Activated naive CD8-positive, alpha-beta T cell treated with anti-CD3 and anti-CD28 coated beads, Interleukin-2, amount 50 U/mL, for 24 hours (primary cell): ENCODE data around the gene SPAG7.

ENCODE experiments used
- ATAC-seq: fragments of 150-1000 bp; cut with Tn5 transposase; one replicate; pipeline ENCODE4 v1.10.0; 2021
- DNase-seq: peaks from one replicate; pipeline ENCODE4 v3.0.0; 2021
- H3K27ac Mint-ChIP-seq: one replicate; pipeline ENCODE4 v1.8.0; 2021; ENCODE audit warnings: mild to moderate bottlenecking, mixed read lengths
- H3K27me3 Mint-ChIP-seq: one replicate; pipeline ENCODE4 v1.8.0; 2021; ENCODE audit warnings: mixed read lengths
- H3K36me3 Mint-ChIP-seq: one replicate; pipeline ENCODE4 v1.8.0; 2021; ENCODE audit warnings: low read depth, mixed read lengths
- H3K4me1 Mint-ChIP-seq: one replicate; pipeline ENCODE4 v1.8.0; 2021; ENCODE audit warnings: mixed read lengths
- H3K4me3 Mint-ChIP-seq: one replicate; pipeline ENCODE4 v1.8.0; 2021; ENCODE audit warnings: mild to moderate bottlenecking, moderate library complexity, mixed read lengths
- H3K9me3 Mint-ChIP-seq: one replicate; pipeline ENCODE4 v1.8.0; 2021; ENCODE audit warnings: mixed read lengths

The SPAG7 gene

GRCh38 chr17:4986951-4987766 is 19.5 kb upstream of the SPAG7 start, which contains the start of gene CAMTA2:
TSS of gene CAMTA2 (minus strand) at chr17:4987675. CDS start at chr17:4986222, 1,453 bp downstream.
- H3K4me3 Mint-ChIP-seq: peak within 1 kb of the TSS; percentile 90
- no peaks in the 10 kb centered on the region for H3K27me3 Mint-ChIP-seq
- no peaks in the 10 kb centered on the region for H3K9me3 Mint-ChIP-seq
- ATAC-seq: peak; percentile 92
- H3K4me1 Mint-ChIP-seq: peaks cover 32% of the 10 kb centered on the region
- peaks cover 19% of the 10 kb centered on the region for H3K36me3 Mint-ChIP-seq
- peak; percentile 94 for DNase-seq
- H3K27ac Mint-ChIP-seq: peak within 1 kb of the TSS; percentile 88

GRCh38 chr17:4986403-4986802 is 18.8 kb upstream of the SPAG7 start:
- Mint-ChIP-seq H3K4me1 (peaks cover 36% of the 10 kb centered on the region), H3K36me3 (peaks cover 16% of the 10 kb centered on the region), H3K27me3 (no peaks in the 10 kb centered on the region), H3K4me3 (peak overlapping the region; percentile 90), H3K27ac (peak overlapping the region; percentile 88), H3K9me3 (no peaks in the 10 kb centered on the region)
- DNase-seq (no peak), ATAC-seq (no peak)

GRCh38 chr17:4982305-4982704 is 14.7 kb upstream of the SPAG7 start:
- Mint-ChIP-seq H3K27ac (peak overlapping the region; percentile 58), H3K27me3 (no peaks in the 10 kb centered on the region), H3K4me3 (no peak overlapping the region), H3K9me3 (no peaks in the 10 kb centered on the region), H3K36me3 (peaks cover 21% of the 10 kb centered on the region), H3K4me1 (peaks cover 24% of the 10 kb centered on the region)
- ATAC-seq (no peak), DNase-seq (no peak)

GRCh38 chr17:4980644-4981216 is 13.1 kb upstream of the SPAG7 start:
- H3K36me3 Mint-ChIP-seq: peaks cover 23% of the 10 kb centered on the region
- no peaks in the 10 kb centered on the region for H3K9me3 Mint-ChIP-seq
- peak overlapping the region; percentile 12 for H3K27ac Mint-ChIP-seq
- H3K4me3 Mint-ChIP-seq: no peak overlapping the region
- peaks cover 16% of the 10 kb centered on the region for H3K4me1 Mint-ChIP-seq
- H3K27me3 Mint-ChIP-seq: no peaks in the 10 kb centered on the region
- peak; percentile 48 for DNase-seq
- ATAC-seq: peak; percentile 60

GRCh38 chr17:4978726-4979125 is 11.1 kb upstream of the SPAG7 start:
- no peaks in the 10 kb centered on the region for H3K27me3 Mint-ChIP-seq
- DNase-seq (no peak), ATAC-seq (no peak)
- peaks cover 19% of the 10 kb centered on the region for H3K4me1 Mint-ChIP-seq
- H3K9me3 Mint-ChIP-seq: no peaks in the 10 kb centered on the region
- peak overlapping the region; percentile 22 for H3K27ac Mint-ChIP-seq
- H3K36me3 Mint-ChIP-seq: peaks cover 33% of the 10 kb centered on the region
- H3K4me3 Mint-ChIP-seq: no peak overlapping the region

- H3K27me3 Mint-ChIP-seq: peaks cover 3% of the 10 kb centered on the region
- DNase-seq (no peak), ATAC-seq (no peak)
- H3K27ac Mint-ChIP-seq: peak overlapping the region; percentile 62
- H3K4me1 Mint-ChIP-seq: peaks cover 27% of the 10 kb centered on the region
- no peak overlapping the region for H3K4me3 Mint-ChIP-seq
- H3K9me3 Mint-ChIP-seq: no peaks in the 10 kb centered on the region
- peaks cover 51% of the 10 kb centered on the region for H3K36me3 Mint-ChIP-seq
Observed at GRCh38 chr17:4974115-4974670, 6.6 kb upstream of the SPAG7 start.

- no peak for ATAC-seq
- peak overlapping the region; percentile 62 for H3K27ac Mint-ChIP-seq
- no peaks in the 10 kb centered on the region for H3K9me3 Mint-ChIP-seq
- no peak for DNase-seq
- peaks cover 34% of the 10 kb centered on the region for H3K4me1 Mint-ChIP-seq
- no peak overlapping the region for H3K4me3 Mint-ChIP-seq
- H3K27me3 Mint-ChIP-seq: peaks cover 4% of the 10 kb centered on the region
- H3K36me3 Mint-ChIP-seq: peaks cover 51% of the 10 kb centered on the region
Observed at GRCh38 chr17:4973256-4974114, 5.9 kb upstream of the SPAG7 start.

- H3K27me3 Mint-ChIP-seq: peaks cover 4% of the 10 kb centered on the region
- peaks cover 34% of the 10 kb centered on the region for H3K4me1 Mint-ChIP-seq
- H3K36me3 Mint-ChIP-seq: peaks cover 50% of the 10 kb centered on the region
- no peaks in the 10 kb centered on the region for H3K9me3 Mint-ChIP-seq
- no peak overlapping the region for H3K4me3 Mint-ChIP-seq
- ATAC-seq (no peak), DNase-seq (no peak)
- H3K27ac Mint-ChIP-seq: peak overlapping the region; percentile 53
Observed at GRCh38 chr17:4972752-4973151, 5.1 kb upstream of the SPAG7 start.

GRCh38 chr17:4972322-4972721 is 4.7 kb upstream of the SPAG7 start:
- no peak for ATAC-seq
- H3K4me3 Mint-ChIP-seq: no peak overlapping the region
- peaks cover 34% of the 10 kb centered on the region for H3K4me1 Mint-ChIP-seq
- peaks cover 48% of the 10 kb centered on the region for H3K36me3 Mint-ChIP-seq
- DNase-seq: no peak
- no peaks in the 10 kb centered on the region for H3K9me3 Mint-ChIP-seq
- peaks cover 4% of the 10 kb centered on the region for H3K27me3 Mint-ChIP-seq
- peak overlapping the region; percentile 53 for H3K27ac Mint-ChIP-seq

GRCh38 chr17:4971826-4972225 is 4.2 kb upstream of the SPAG7 start:
- peak overlapping the region; percentile 35 for H3K27ac Mint-ChIP-seq
- DNase-seq: no peak
- H3K9me3 Mint-ChIP-seq: no peaks in the 10 kb centered on the region
- no peak overlapping the region for H3K4me3 Mint-ChIP-seq
- H3K4me1 Mint-ChIP-seq: peaks cover 34% of the 10 kb centered on the region
- H3K36me3 Mint-ChIP-seq: peaks cover 47% of the 10 kb centered on the region
- ATAC-seq: no peak
- H3K27me3 Mint-ChIP-seq: peaks cover 4% of the 10 kb centered on the region

- ATAC-seq (no peak), DNase-seq (no peak)
- Mint-ChIP-seq H3K4me3 (no peak overlapping the region), H3K27ac (no peak overlapping the region), H3K4me1 (peaks cover 41% of the 10 kb centered on the region), H3K36me3 (peaks cover 50% of the 10 kb centered on the region), H3K27me3 (peaks cover 4% of the 10 kb centered on the region), H3K9me3 (no peaks in the 10 kb centered on the region)
Observed at GRCh38 chr17:4970273-4970672, 2.7 kb upstream of the SPAG7 start.

- no peaks in the 10 kb centered on the region for H3K9me3 Mint-ChIP-seq
- peaks cover 47% of the 10 kb centered on the region for H3K36me3 Mint-ChIP-seq
- H3K4me1 Mint-ChIP-seq: peaks cover 44% of the 10 kb centered on the region
- DNase-seq (peak; percentile 62), ATAC-seq (peak; percentile 31)
- no peak overlapping the region for H3K27ac Mint-ChIP-seq
- no peak overlapping the region for H3K4me3 Mint-ChIP-seq
- H3K27me3 Mint-ChIP-seq: peaks cover 4% of the 10 kb centered on the region
Observed at GRCh38 chr17:4969551-4970173, 2.0 kb upstream of the SPAG7 start.

GRCh38 chr17:4969047-4969550 is 1.5 kb upstream of the SPAG7 start:
- peak; percentile 48 for ATAC-seq
- DNase-seq: peak; percentile 64
- H3K4me3 Mint-ChIP-seq: no peak overlapping the region
- H3K9me3 Mint-ChIP-seq: no peaks in the 10 kb centered on the region
- no peak overlapping the region for H3K27ac Mint-ChIP-seq
- peaks cover 43% of the 10 kb centered on the region for H3K36me3 Mint-ChIP-seq
- peaks cover 44% of the 10 kb centered on the region for H3K4me1 Mint-ChIP-seq
- H3K27me3 Mint-ChIP-seq: peaks cover 4% of the 10 kb centered on the region
